GM18951 (cell line): ENCODE data around the gene RPA1.
"Not testable (repeated sequence)": the region's sequence is repeated elsewhere in the genome, so short reads cannot be mapped to it uniquely, and the experiment has no call there.

Experiments used
- POLR2A ChIP-seq: IDR thresholded peaks from 4 replicates; pipeline ENCODE4 v1.6.1; 2011; ENCODE audit warnings: mild to moderate bottlenecking; ENCODE audit not compliant: insufficient read length, insufficient read depth; ENCODE audit errors: extremely low read depth
- in situ Hi-C: fragments of 300-500 bp; cut with MboI; formaldehyde crosslinking; loops from one replicate; pipeline ENCODE4 v1.12.0; 2022; ENCODE audit warnings: low sequenced_read_pairs, mixed read lengths, inconsistent platforms; ENCODE audit not compliant: unreplicated experiment

Gene RPA1

GRCh38 chr17:1829592-1830257 is at the start of gene RPA1, which contains the start of gene SMYD4:
RPA1 (plus strand) TSS chr17:1830005; CDS start chr17:1830094, 89 bp downstream.
SMYD4 (minus strand) TSS chr17:1829902; CDS start chr17:1827994, 1,908 bp downstream.
- in situ Hi-C loops, result no loop called here
- peak; percentile 93 for TF ChIP-seq POLR2A

GRCh38 chr17:1782171-1782567 is 47.6 kb upstream of the RPA1 start:
- in situ Hi-C loops, result no loop called here

GRCh38 chr17:1783271-1783670 is 46.5 kb upstream of the RPA1 start:
- TF ChIP-seq POLR2A, result no peak
- in situ Hi-C loops, result no loop called here

More at GRCh38 chr17:1782171-1782567, 47.6 kb upstream of the RPA1 start:
- no peak for TF ChIP-seq POLR2A

GRCh38 chr17:1783834-1784611 is 45.8 kb upstream of the RPA1 start:
- in situ Hi-C loops, result no loop called here
- TF ChIP-seq POLR2A, result no peak

- TF ChIP-seq POLR2A, result no peak
- in situ Hi-C loops, result no loop called here
Observed at GRCh38 chr17:1785930-1786329, 43.9 kb upstream of the RPA1 start.

- in situ Hi-C loops, result no loop called here
Observed at GRCh38 chr17:1786708-1787107, 43.1 kb upstream of the RPA1 start.

GRCh38 chr17:1787301-1787902 is 42.4 kb upstream of the RPA1 start:
- TF ChIP-seq POLR2A, result no peak
- in situ Hi-C loops, result no loop called here

More at GRCh38 chr17:1786708-1787107, 43.1 kb upstream of the RPA1 start:
- TF ChIP-seq POLR2A, result no peak

GRCh38 chr17:1789936-1790335 is 39.9 kb upstream of the RPA1 start:
- TF ChIP-seq POLR2A, result no peak
- in situ Hi-C loops, result no loop called here

- TF ChIP-seq POLR2A, result no peak
- in situ Hi-C loops, result no loop called here
Observed at GRCh38 chr17:1792495-1793446, 37.0 kb upstream of the RPA1 start.

- no peak for TF ChIP-seq POLR2A
- in situ Hi-C loops, result no loop called here
Observed at GRCh38 chr17:1793447-1793806, 36.4 kb upstream of the RPA1 start.

GRCh38 chr17:1796800-1797199 is 33.0 kb upstream of the RPA1 start:
- in situ Hi-C loops, result no loop called here
- no peak for TF ChIP-seq POLR2A

GRCh38 chr17:1797323-1797722 is 32.5 kb upstream of the RPA1 start:
- in situ Hi-C loops, result no loop called here
- no peak for TF ChIP-seq POLR2A

- in situ Hi-C loops, result not testable (repeated sequence)
Observed at GRCh38 chr17:1797846-1798245, 32.0 kb upstream of the RPA1 start.
